NCI-H82 treated with DMSO at 0.1 percent for 48 hours (cell line): ENCODE results near the gene CALHM2.
"Not testable (repeated sequence)": the region's sequence is repeated elsewhere in the genome, so short reads cannot be mapped to it uniquely, and the experiment has no call there.

ENCODE experiments used
- DNase-seq: peaks from one replicate; lab custom pipeline; 2025; ENCODE audit not compliant: unreplicated experiment; lab: John Stamatoyannopoulos, UW

Gene CALHM2

GRCh38 chr10:103451831-103452505, at the start of gene CALHM2:
Gene CALHM2 (minus strand): TSS chr10:103452370. CDS start chr10:103449941, 2,429 bp downstream.
- DNase-seq: no peak

- DNase-seq: no peak
Observed at GRCh38 chr10:103501186-103501585, 49.0 kb upstream of the CALHM2 start.

GRCh38 chr10:103500481-103500880, 48.3 kb upstream of the CALHM2 start:
- no peak for DNase-seq

GRCh38 chr10:103499881-103500280, 47.7 kb upstream of the CALHM2 start:
- DNase-seq: no peak

GRCh38 chr10:103498936-103499638, 46.9 kb upstream of the CALHM2 start:
- no peak for DNase-seq

- no peak for DNase-seq
Observed at GRCh38 chr10:103497161-103497915, 45.2 kb upstream of the CALHM2 start.

- no peak for DNase-seq
Observed at GRCh38 chr10:103495321-103495720, 43.2 kb upstream of the CALHM2 start.

- DNase-seq: no peak
Observed at GRCh38 chr10:103493916-103494877, 42.0 kb upstream of the CALHM2 start.

- DNase-seq: peak; percentile 4
Observed at GRCh38 chr10:103493362-103493915, 41.3 kb upstream of the CALHM2 start, which contains the start of gene NEURL1. Gene NEURL1 (plus strand): TSS chr10:103493705. CDS start chr10:103494388, 683 bp downstream.

GRCh38 chr10:103492655-103493261, 40.6 kb upstream of the CALHM2 start:
- DNase-seq: no peak

- DNase-seq: no peak
Observed at GRCh38 chr10:103491729-103492364, 39.7 kb upstream of the CALHM2 start.

- DNase-seq: no peak
Observed at GRCh38 chr10:103490986-103491314, 38.8 kb upstream of the CALHM2 start.

GRCh38 chr10:103487410-103487708, 35.2 kb upstream of the CALHM2 start:
- DNase-seq: no peak

- DNase-seq: not testable (repeated sequence)
Observed at GRCh38 chr10:103486635-103487409, 34.7 kb upstream of the CALHM2 start.

GRCh38 chr10:103481974-103482531, 29.9 kb upstream of the CALHM2 start:
- peak; percentile 33 for DNase-seq

GRCh38 chr10:103480521-103480920, 28.4 kb upstream of the CALHM2 start:
- DNase-seq: no peak

GRCh38 chr10:103479135-103479534, 27.0 kb upstream of the CALHM2 start, which contains the start of gene CALHM3:
Gene CALHM3 (minus strand): TSS chr10:103479240. CDS start chr10:103479032, 208 bp downstream.
- DNase-seq: no peak

- DNase-seq: no peak
Observed at GRCh38 chr10:103478671-103479070, 26.5 kb upstream of the CALHM2 start.
